Heart left ventricle (tissue), 16 donors: ENCODE measurements around the gene FARSA. TPM values are rescaled to one million over a fixed set of nuclear protein-coding genes. Genes with fewer than 3 reads are reported as not detected.
"Not testable (repeated sequence)": the region's sequence is repeated elsewhere in the genome, so short reads cannot be mapped to it uniquely, and the experiment has no call there.

ENCODE experiments used
- ATAC-seq, 4 donors: fragments of 200-7000 bp; cut with Tn5 transposase; one replicate each; pipeline ENCODE4 v1.9.1; 2020 to 2022; ENCODE audit warnings: moderate library complexity in 4 of 4, mild to moderate bottlenecking in 3 of 4, moderate number of reproducible peaks in 1 of 4
- DNase-seq, 5 donors: peaks; one replicate each; pipeline ENCODE4 v3.0.0-alpha.2; 2020
- H3K27ac ChIP-seq, 12 donors: fragments of 200-600 bp; sonication (generic) in 4 of 12; one replicate each; pipeline versions ENCODE4 v1.5.0 to v1.8.0; 2016 to 2022; ENCODE audit warnings: mild to moderate bottlenecking in 2 of 12
- H3K27me3 ChIP-seq, 9 donors: fragments of 200-600 bp; sonication (generic) in 2 of 9; one replicate each; pipeline versions ENCODE4 v1.5.1 to v1.8.0; 2016 to 2022; ENCODE audit warnings: mild to moderate bottlenecking in 3 of 9
- H3K36me3 ChIP-seq, 9 donors: fragments of 200-600 bp; sonication (generic) in 2 of 9; one replicate each; pipeline versions ENCODE4 v1.5.0 to v1.8.0; 2018 to 2022; ENCODE audit warnings: mild to moderate bottlenecking in 2 of 9
- H3K4me1 ChIP-seq, 12 donors: fragments of 200-600 bp; sonication (generic) in 4 of 12; one replicate each; pipeline versions ENCODE4 v1.5.0 to v1.8.0; 2016 to 2022; ENCODE audit warnings: mild to moderate bottlenecking in 3 of 12
- H3K4me3 ChIP-seq, 12 donors: fragments of 200-600 bp; sonication (generic) in 4 of 12; one replicate each; pipeline versions ENCODE4 v1.5.0 to v1.8.0; 2017 to 2022; ENCODE audit warnings: mild to moderate bottlenecking in 9 of 12, moderate library complexity in 4 of 12
- H3K9me3 ChIP-seq, 12 donors: fragments of 200-600 bp; sonication (generic) in 4 of 12; one replicate each; pipeline versions ENCODE4 v1.5.0 to v1.8.0; 2016 to 2022; ENCODE audit warnings: mild to moderate bottlenecking in 1 of 12
- CTCF ChIP-seq, 12 donors: fragments of 200-600 bp; sonication (generic) in 4 of 12; IDR thresholded peaks; one replicate each; pipeline versions ENCODE4 v1.5.0 to v1.8.0; 2018 to 2022; ENCODE audit warnings: antibody characterized with exemption in 12 of 12, mild to moderate bottlenecking in 5 of 12
- POLR2A ChIP-seq, 2 donors: fragments of 450-650 bp; IDR thresholded peaks; one replicate each; pipeline ENCODE4 v1.6.1; 2017; ENCODE audit warnings: antibody characterized with exemption in 2 of 2, mild to moderate bottlenecking in 2 of 2, moderate library complexity in 2 of 2
- WGBS, 4 donors: extraction: QIAGEN DNeasy Blood & Tissue Kit in 2 of 4; methylation state at CpG; one replicate each; pipeline versions ENCODE4 v1.1.5 to v1.1.7; 2013 to 2018; 5-methylcytosine and 5-hydroxymethylcytosine counted together
- intact Hi-C, 10 donors: fragments of 100-400 bp; cut with DNase I; formaldehyde crosslinking; loops; one replicate each; pipeline versions ENCODE4 v1.11.1 to v1.14.2; 2022
- polyA plus RNA-seq, 2 donors: library from polyadenylated mRNA; stranded (reverse); fragments of 200-250 nt; gene quantifications; one replicate each; pipeline ENCODE4 v1.2.3, GENCODE V29; 2013
- total RNA-seq, 9 donors: library from RNA; depleted of rRNA in 2 of 9; stranded (reverse); fragments of >200 nt in 2 of 9; fragmentation: NEBNext Ultra II Directional in 3 of 9; extraction: Animal tissue kit (Norgen Biotek cat#: 25700) in 3 of 9; gene quantifications; one replicate each; pipeline versions ENCODE4 v1.1.0 to v1.2.4, GENCODE V29; 2016 to 2023
- donor health status: ischemic (EF 13 %, LVEDD 7.1; RV severe dilation, severe dysfunction).
- donor health status: healthy with polysubstance abuse.
- donor health status: DM: no; HTN: yes; CAD: no.
- donor health status: DM: no; HTN: no; CAD: no.
- donor health status: ischemic (EF 25% LVEDD 6.9; RV normal size, moderate dysfunction).
- donor health status: ischemic (EF 25% LVEDD 5.7; RV mildly dilated, moderate dysfunction).
- donor health status: healthy.
- donor health status: DM: yes; HTN: yes; CAD: no.
- donor health status: ischemic (EF 35%, LVEDD 5.7; RV mildly dilated, moderate dysfunction).
- donor health status: nonischemic (EF 11% LVEDD 7.7; RV severe dilation, severe dysfunction).
- donor health status: DM: yes; HTN: yes; CAD: no.
- donor health status: PGD.
- donor health status: ischemic (EF 29% LVEDD 5.4; RV normal size, mild dysfunction).
- donor health status: nonischemic (EF 23%, LVEDD 6.1; RV moderate dilation, normal function).

Gene FARSA
- total and polyA plus RNA-seq, 11 donors = 35.0 to 104 (median 40.6) TPM

- H3K4me1 ChIP-seq = peaks cover 0 to 23% (median 12%) of the 10 kb centered on the region in 12 donors
- ATAC-seq (peak; percentile 97 to 99 (median 99)), DNase-seq (peak; percentile 96 to 99 (median 98))
- peak within 1 kb of the TSS in 10 of 12 donors; percentile 57 to 85 (median 74) for H3K27ac ChIP-seq
- peaks cover 0 to 25% (median 20%) of the 10 kb centered on the region in 9 donors for H3K36me3 ChIP-seq
- 0 to 1% (median 0%) methylated on average over 29 to 49 of the region's 49 CpGs for WGBS, 4 donors
- peak; percentile 49 to 65 for TF ChIP-seq POLR2A (IDR thresholded peaks at IDR 0.05)
- TF ChIP-seq CTCF (IDR thresholded peaks at IDR 0.05) = peak in 1 of 12 donors; percentile 19
- H3K4me3 ChIP-seq = peak within 1 kb of the TSS; percentile 71 to 98 (median 86)
- no peaks in the 10 kb centered on the region for H3K9me3 ChIP-seq
- H3K27me3 ChIP-seq = peaks cover 0 to 11% (median 4%) of the 10 kb centered on the region in 9 donors
- intact Hi-C loops = loop anchor here in 2 of 10 donors (2.0 to 10.0 kb wide), 2 partner anchors 48 to 64 kb away; partner anchors contain the start of genes CALR (in 1 of the 2) and GADD45GIP1 (in 1 of the 2)
Observed at GRCh38 chr19:12890787-12891552, 42.5 kb downstream of the FARSA start, which contains the start of gene GCDH. TSS of gene GCDH (plus strand) at chr19:12891160. CDS start at chr19:12891305, 145 bp downstream.

- intact Hi-C loops = loop anchor here in 2 of 10 donors (2.0 to 10.0 kb wide), 2 partner anchors 48 to 64 kb away; partner anchors contain the start of genes CALR (in 1 of the 2) and GADD45GIP1 (in 1 of the 2)
Observed at GRCh38 chr19:12890299-12890786, 43.2 kb downstream of the FARSA start.

DNA sequence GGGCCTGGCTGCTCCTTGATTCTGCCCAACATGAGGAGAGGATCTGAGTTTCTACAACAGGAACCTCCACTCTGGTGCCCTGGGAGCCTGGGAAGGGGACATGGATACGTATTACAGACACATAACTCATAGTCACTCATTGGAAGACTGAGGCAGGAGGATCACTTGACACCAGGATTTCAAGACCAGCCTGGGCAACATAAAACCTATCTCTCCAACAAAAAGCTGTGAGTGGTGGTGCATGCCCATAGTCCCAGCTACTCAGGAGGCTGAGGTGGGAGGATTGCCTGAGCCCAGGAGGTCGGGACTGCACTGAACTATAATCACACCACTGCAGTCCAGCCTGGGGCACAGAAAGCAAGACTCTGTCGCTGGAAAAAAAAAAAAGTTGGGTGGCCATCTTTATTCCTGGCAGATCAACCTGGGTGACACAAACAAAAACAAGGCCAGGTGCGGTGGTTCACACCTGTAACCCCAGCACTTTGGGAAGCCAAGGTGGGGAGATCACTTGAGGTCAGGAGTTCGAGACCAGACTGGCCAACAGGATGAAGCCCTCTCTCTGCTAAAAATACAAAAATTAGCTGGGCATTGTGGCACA is 45.4 kb downstream of the FARSA start:
- Histone ChIP-seq H3K36me3 (peaks cover 0 to 1% (median 0%) of the 10 kb centered on the region in 9 donors), H3K27ac (no peak overlapping the region), H3K4me3 (no peak overlapping the region), H3K27me3 (peaks cover 11 to 40% (median 23%) of the 10 kb centered on the region in 9 donors), H3K9me3 (peaks cover 0 to 9% (median 0%) of the 10 kb centered on the region in 12 donors), H3K4me1 (peaks cover 2 to 42% (median 24%) of the 10 kb centered on the region in 12 donors)
- ATAC-seq (no peak), DNase-seq (no peak)
- 76 to 82% (median 77%) methylated on average over 5 of the region's 5 CpGs for WGBS, 4 donors
- intact Hi-C loops = loop anchor here in 6 of 10 donors (5.0 to 10.0 kb wide), 4 partner anchors 47 to 207 kb away; partner anchors contain the start of genes DAND5 (in 4 of the 6), CALR (in 1 of the 6) and FARSA (in 1 of the 6)
- TF ChIP-seq CTCF (IDR thresholded peaks at IDR 0.05) (no peak), POLR2A (IDR thresholded peaks at IDR 0.05) (no peak)

More at GRCh38 chr19:12890299-12890786, 43.2 kb downstream of the FARSA start:
- not testable (repeated sequence) for DNase-seq, ATAC-seq, H3K9me3 ChIP-seq
- Histone ChIP-seq H3K27me3 (peaks cover 0 to 18% (median 9%) of the 10 kb centered on the region in 9 donors), H3K36me3 (peaks cover 0 to 23% (median 19%) of the 10 kb centered on the region in 9 donors), H3K4me1 (peaks cover under 1 to 29% (median 17%) of the 10 kb centered on the region in 12 donors), H3K27ac (peak overlapping the region in 3 of 12 donors; percentile 44 to 84 (median 83)), H3K4me3 (peak overlapping the region in 8 of 12 donors; percentile 7 to 98 (median 94))
- WGBS, 4 donors = 33 to 37% (median 36%) methylated on average over 10 of the region's 10 CpGs

DNA sequence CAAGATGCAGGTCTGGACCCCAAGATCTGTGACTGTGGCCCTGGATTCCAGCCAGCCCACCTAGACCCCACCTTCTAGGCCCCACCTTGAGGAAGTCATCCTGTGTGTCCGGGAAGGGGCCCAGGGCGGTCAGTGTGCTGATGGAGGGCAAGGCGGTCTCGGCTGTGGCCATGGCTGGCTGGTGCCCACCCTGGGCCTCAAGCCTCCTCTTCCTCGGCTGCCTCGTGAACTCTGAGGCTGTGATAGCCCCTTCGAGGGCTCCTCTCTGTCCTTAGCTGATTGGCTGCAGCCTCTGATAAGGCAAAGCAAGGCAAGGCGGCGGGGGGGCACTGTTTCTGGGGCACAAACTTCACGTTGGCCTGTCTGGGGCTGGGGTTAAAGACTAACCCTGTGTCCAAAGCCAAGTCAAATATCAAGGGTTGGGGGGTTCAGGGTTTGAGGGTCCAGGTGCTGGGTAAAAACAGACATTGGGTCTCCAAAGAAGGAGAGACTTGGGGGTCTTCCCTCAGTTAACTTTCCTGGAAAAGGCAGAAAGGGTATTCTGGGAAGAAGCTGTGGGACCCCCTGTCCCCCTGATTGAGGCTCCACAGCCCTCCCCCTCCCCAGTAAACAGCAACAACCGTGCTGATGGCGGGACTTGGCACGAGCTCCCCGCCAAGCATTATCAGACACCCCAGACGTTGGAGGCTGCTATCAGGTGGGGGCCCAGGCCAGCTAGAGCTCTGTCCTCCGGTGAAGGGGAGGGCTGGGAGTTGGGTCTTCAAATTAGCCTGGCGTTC is 46.4 kb downstream of the FARSA start, which contains the start of gene KLF1:
KLF1 (minus strand) TSS at position 233 of the 779 bp plus-strand sequence; CDS start at position 172, 61 bp downstream.
- TF ChIP-seq POLR2A (IDR thresholded peaks at IDR 0.05) = no peak
- TF ChIP-seq CTCF (IDR thresholded peaks at IDR 0.05) = no peak
- Histone ChIP-seq H3K36me3 (no peaks in the 10 kb centered on the region), H3K4me1 (peaks cover 2 to 50% (median 21%) of the 10 kb centered on the region in 12 donors), H3K4me3 (peak within 1 kb of the TSS in 4 of 12 donors; percentile 31 to 61 (median 48)), H3K27me3 (peaks cover 11 to 43% (median 23%) of the 10 kb centered on the region in 9 donors), H3K27ac (no peak within 1 kb of the TSS), H3K9me3 (peaks cover 0 to 9% (median 0%) of the 10 kb centered on the region in 12 donors)
- ATAC-seq (no peak), DNase-seq (no peak)
- intact Hi-C loops = loop anchor here in 8 of 10 donors (2.0 to 10.0 kb wide), 6 partner anchors 24 to 208 kb away; partner anchors contain the start of genes DAND5 (in 4 of the 8), CALR (in 1 of the 8) and FARSA (in 1 of the 8)
- WGBS, 4 donors = 52 to 67% (median 53%) methylated on average over 14 to 17 of the region's 17 CpGs
